GM12878 (cell line): ENCODE results near the gene LTBP3. TPM values are rescaled to one million over a fixed set of nuclear protein-coding genes. Genes with fewer than 3 reads are reported as not detected.

ENCODE experiments used
- ATF7 ChIP-seq: fragments of 450-650 bp; IDR thresholded peaks from 2 replicates; pipeline ENCODE4 v1.6.1; 2016; ENCODE audit warnings: low read depth, mild to moderate bottlenecking
- BMI1 ChIP-seq: fragments of 450-650 bp; IDR thresholded peaks from 2 replicates; pipeline ENCODE4 v1.6.1; 2016; ENCODE audit warnings: mild to moderate bottlenecking, moderate library complexity, borderline replicate concordance
- DPF2 ChIP-seq: fragments of 450-650 bp; IDR thresholded peaks from 2 replicates; pipeline ENCODE4 v1.6.1; 2017; ENCODE audit warnings: mild to moderate bottlenecking
- GATAD2B ChIP-seq: fragments of 450-650 bp; conservative IDR thresholded peaks from 2 replicates; pipeline ENCODE4 v1.6.1; 2017; ENCODE audit warnings: low read depth, mild to moderate bottlenecking, moderate library complexity
- IKZF2 ChIP-seq, 2 experiments: fragments of 450-650 bp; IDR thresholded peaks; 2 replicates each; pipeline ENCODE4 v1.6.1; 2017; ENCODE audit warnings: mild to moderate bottlenecking in 2 of 2, moderate library complexity in 2 of 2
- JUNB ChIP-seq: IDR thresholded peaks from 2 replicates; pipeline ENCODE4 v1.6.1; 2016; ENCODE audit warnings: antibody characterized with exemption, mild to moderate bottlenecking
- LARP7 ChIP-seq: fragments of 450-650 bp; IDR thresholded peaks from 2 replicates; pipeline ENCODE4 v1.6.1; 2017; ENCODE audit warnings: mild to moderate bottlenecking
- MYC ChIP-seq: IDR thresholded peaks from 2 replicates; pipeline ENCODE4 v1.6.1; 2011; ENCODE audit warnings: mild to moderate bottlenecking, low read length, moderate library complexity, inconsistent platforms; ENCODE audit not compliant: insufficient read depth, insufficient replicate concordance, insufficient read length, severe bottlenecking
- NBN ChIP-seq: fragments of 450-650 bp; IDR thresholded peaks from 2 replicates; pipeline ENCODE4 v1.6.1; 2016
- NR2F1 ChIP-seq: fragments of 450-650 bp; conservative IDR thresholded peaks from 2 replicates; pipeline ENCODE4 v1.6.1; 2017; ENCODE audit warnings: mild to moderate bottlenecking
- NRF1 ChIP-seq: conservative IDR thresholded peaks from 2 replicates; pipeline ENCODE4 v1.6.1; 2011; ENCODE audit warnings: mild to moderate bottlenecking, low read depth, low read length, improper control_type of control experiment
- PAX5 ChIP-seq: IDR thresholded peaks from 2 replicates; pipeline ENCODE4 v1.6.1; 2011; ENCODE audit warnings: low read depth, low read length, borderline replicate concordance
- POLR2AphosphoS5 ChIP-seq: IDR thresholded peaks from 2 replicates; pipeline ENCODE4 v1.6.1; 2011; ENCODE audit warnings: mild to moderate bottlenecking, low read length, inconsistent platforms
- SREBF2 ChIP-seq: IDR thresholded peaks from 2 replicates; pipeline ENCODE4 v1.6.1; 2012; ENCODE audit warnings: mild to moderate bottlenecking, low read length
- ZBTB33 ChIP-seq: fragments of 450-650 bp; IDR thresholded peaks from 2 replicates; pipeline ENCODE4 v1.6.1; 2017; ENCODE audit warnings: mild to moderate bottlenecking
- ZZZ3 ChIP-seq: IDR thresholded peaks from 2 replicates; pipeline ENCODE4 v1.6.1; 2011; ENCODE audit warnings: low read depth; ENCODE audit not compliant: control insufficient read depth, insufficient read length
- polyA plus RNA-seq, 11 experiments: library from polyadenylated mRNA; depleted of rRNA in 4 of 11; unstranded in 6 of 11; stranded (reverse) in 5 of 11; fragments of >200 nt; fragmentation: Nextera tagmentation in 4 of 11; fragmentation: Illumina TruSeq in 1 of 11; extraction: Ambion mirVana in 4 of 11; extraction: Trizol in 1 of 11; gene quantifications; 1 replicate in 1 of 11; 2 replicates in 10 of 11; pipeline versions ENCODE4 v1.2.1 to v1.2.3, GENCODE V29; 2011 to 2016; ENCODE audit warnings: inconsistent platforms in 2 of 11, missing spikeins in 2 of 11, low read depth in 1 of 11
- total RNA-seq, 4 experiments: library from RNA; depleted of rRNA in 3 of 4; stranded (reverse); fragments of >200 nt in 3 of 4; fragmentation: Illumina TruSeq in 1 of 4; extraction: Trizol in 1 of 4; gene quantifications; 2 replicates each; pipeline versions ENCODE4 v1.2.1 to v1.2.3, GENCODE V29; 2013 to 2021
- TF ChIP-seq, protein P1 (sequence below): fragments of 450-650 bp; IDR thresholded peaks from 2 replicates; pipeline ENCODE4 v1.6.1; 2018; ENCODE audit warnings: borderline replicate concordance, mild to moderate bottlenecking; ENCODE audit not compliant: partially characterized antibody
- TF ChIP-seq, protein P2 (sequence below): fragments of 450-650 bp; IDR thresholded peaks from 2 replicates; pipeline ENCODE4 v1.6.1; 2017; ENCODE audit warnings: low read depth, mild to moderate bottlenecking, moderate library complexity
- TF ChIP-seq, protein P3 (sequence below): fragments of 450-650 bp; IDR thresholded peaks from 2 replicates; pipeline ENCODE4 v1.6.1; 2017; ENCODE audit warnings: mild to moderate bottlenecking, moderate library complexity

The LTBP3 gene
- total and polyA plus RNA-seq, 10 of the 15 experiments (the other 5 are each of a cell fraction or from before 2014, with no cell fraction given) = 2.2 to 12.2 (median 6.2) TPM; not detected in 2

DNA sequence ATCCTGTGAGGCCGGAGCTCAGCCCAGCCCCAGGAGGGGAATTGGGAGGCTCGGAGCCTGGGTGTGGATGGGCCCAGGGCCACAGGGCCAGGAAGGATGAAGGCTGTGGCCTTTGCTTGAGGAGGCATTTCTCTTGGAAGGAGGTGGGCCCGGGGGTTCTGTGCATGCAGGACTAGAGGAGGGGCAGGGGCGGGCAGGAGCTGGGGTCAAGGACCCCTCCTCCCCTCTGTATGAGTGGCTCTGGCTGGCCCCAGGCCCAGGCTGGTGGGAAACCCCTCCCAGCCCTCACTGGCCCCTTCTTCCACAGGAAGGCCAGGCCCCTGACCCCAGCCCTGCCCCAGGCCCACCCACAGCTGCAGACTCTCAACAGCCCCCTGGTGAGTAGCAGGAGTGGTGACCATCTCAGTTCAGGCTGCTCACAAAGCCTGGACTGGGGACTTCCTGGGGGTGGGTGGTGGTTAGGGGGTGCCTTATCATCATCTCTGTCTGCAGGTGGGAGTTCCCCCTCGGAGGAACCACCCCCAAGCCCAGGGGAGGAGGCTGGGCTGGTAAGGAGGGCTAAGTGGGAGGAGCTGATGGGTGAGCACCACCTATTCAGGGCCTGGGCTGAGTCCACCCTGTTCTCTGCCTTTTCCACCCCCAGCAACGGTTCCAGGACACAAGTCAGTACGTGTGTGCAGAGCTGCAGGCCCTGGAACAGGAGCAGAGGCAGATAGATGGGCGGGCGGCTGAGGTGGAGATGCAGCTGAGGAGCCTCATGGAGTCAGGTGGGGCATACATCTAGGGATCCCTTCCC, 31.5 kb upstream of the LTBP3 start (continued):
- TF ChIP-seq ATF7 (no peak), ZZZ3 (no peak), LARP7 (no peak), NR2F1 (no peak; the same call in 1 of the 2 replicates), IKZF2 (IDR thresholded peaks at IDR 0.05) (no peak), ZBTB33 (no peak), MYC (no peak), SREBF2 (no peak), POLR2AphosphoS5 (no peak), NBN (no peak), PAX5 (no peak), BMI1 (no peak), NRF1 (no peak), DPF2 (no peak), GATAD2B (0 out of 2 replicates have a peak, but pooled peaks have one; percentile 45), JUNB (no peak)
- TF ChIP-seq, protein P1, sequence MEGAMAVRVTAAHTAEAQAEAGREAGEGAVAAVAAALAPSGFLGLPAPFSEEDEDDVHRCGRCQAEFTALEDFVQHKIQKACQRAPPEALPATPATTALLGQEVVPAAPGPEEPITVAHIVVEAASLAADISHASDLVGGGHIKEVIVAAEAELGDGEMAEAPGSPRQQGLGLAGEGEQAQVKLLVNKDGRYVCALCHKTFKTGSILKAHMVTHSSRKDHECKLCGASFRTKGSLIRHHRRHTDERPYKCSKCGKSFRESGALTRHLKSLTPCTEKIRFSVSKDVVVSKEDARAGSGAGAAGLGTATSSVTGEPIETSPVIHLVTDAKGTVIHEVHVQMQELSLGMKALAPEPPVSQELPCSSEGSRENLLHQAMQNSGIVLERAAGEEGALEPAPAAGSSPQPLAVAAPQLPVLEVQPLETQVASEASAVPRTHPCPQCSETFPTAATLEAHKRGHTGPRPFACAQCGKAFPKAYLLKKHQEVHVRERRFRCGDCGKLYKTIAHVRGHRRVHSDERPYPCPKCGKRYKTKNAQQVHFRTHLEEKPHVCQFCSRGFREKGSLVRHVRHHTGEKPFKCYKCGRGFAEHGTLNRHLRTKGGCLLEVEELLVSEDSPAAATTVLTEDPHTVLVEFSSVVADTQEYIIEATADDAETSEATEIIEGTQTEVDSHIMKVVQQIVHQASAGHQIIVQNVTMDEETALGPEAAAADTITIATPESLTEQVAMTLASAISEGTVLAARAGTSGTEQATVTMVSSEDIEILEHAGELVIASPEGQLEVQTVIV = no peak
- TF ChIP-seq, protein P2, sequence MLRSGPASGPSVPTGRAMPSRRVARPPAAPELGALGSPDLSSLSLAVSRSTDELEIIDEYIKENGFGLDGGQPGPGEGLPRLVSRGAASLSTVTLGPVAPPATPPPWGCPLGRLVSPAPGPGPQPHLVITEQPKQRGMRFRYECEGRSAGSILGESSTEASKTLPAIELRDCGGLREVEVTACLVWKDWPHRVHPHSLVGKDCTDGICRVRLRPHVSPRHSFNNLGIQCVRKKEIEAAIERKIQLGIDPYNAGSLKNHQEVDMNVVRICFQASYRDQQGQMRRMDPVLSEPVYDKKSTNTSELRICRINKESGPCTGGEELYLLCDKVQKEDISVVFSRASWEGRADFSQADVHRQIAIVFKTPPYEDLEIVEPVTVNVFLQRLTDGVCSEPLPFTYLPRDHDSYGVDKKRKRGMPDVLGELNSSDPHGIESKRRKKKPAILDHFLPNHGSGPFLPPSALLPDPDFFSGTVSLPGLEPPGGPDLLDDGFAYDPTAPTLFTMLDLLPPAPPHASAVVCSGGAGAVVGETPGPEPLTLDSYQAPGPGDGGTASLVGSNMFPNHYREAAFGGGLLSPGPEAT = 0 out of 2 replicates have a peak, but pooled peaks have one; percentile 20
- TF ChIP-seq, protein P3, sequence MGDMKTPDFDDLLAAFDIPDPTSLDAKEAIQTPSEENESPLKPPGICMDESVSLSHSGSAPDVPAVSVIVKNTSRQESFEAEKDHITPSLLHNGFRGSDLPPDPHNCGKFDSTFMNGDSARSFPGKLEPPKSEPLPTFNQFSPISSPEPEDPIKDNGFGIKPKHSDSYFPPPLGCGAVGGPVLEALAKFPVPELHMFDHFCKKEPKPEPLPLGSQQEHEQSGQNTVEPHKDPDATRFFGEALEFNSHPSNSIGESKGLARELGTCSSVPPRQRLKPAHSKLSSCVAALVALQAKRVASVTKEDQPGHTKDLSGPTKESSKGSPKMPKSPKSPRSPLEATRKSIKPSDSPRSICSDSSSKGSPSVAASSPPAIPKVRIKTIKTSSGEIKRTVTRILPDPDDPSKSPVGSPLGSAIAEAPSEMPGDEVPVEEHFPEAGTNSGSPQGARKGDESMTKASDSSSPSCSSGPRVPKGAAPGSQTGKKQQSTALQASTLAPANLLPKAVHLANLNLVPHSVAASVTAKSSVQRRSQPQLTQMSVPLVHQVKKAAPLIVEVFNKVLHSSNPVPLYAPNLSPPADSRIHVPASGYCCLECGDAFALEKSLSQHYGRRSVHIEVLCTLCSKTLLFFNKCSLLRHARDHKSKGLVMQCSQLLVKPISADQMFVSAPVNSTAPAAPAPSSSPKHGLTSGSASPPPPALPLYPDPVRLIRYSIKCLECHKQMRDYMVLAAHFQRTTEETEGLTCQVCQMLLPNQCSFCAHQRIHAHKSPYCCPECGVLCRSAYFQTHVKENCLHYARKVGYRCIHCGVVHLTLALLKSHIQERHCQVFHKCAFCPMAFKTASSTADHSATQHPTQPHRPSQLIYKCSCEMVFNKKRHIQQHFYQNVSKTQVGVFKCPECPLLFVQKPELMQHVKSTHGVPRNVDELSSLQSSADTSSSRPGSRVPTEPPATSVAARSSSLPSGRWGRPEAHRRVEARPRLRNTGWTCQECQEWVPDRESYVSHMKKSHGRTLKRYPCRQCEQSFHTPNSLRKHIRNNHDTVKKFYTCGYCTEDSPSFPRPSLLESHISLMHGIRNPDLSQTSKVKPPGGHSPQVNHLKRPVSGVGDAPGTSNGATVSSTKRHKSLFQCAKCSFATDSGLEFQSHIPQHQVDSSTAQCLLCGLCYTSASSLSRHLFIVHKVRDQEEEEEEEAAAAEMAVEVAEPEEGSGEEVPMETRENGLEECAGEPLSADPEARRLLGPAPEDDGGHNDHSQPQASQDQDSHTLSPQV = no peak
